Stimulated activated CD4-positive, alpha-beta T cell treated with anti-CD3 and anti-CD28 coated beads, TNF-alpha, amount 100 ng/mL, for 24 hours (primary cell): Measurements from ENCODE around the gene MFSD12.

Source experiments
- DNase-seq, 3 experiments: peaks; one replicate each; pipeline ENCODE4 v3.0.0-alpha.2; 2020; ENCODE audit warnings: low read depth in 3 of 3

The MFSD12 gene

GRCh38 chr19:3555653-3556422 lies 1.5 kb downstream of the MFSD12 start:
- no peak for DNase-seq

GRCh38 chr19:3554254-3555083 lies 2.9 kb downstream of the MFSD12 start:
- no peak for DNase-seq

GRCh38 chr19:3551792-3552095 lies 5.6 kb downstream of the MFSD12 start:
- no peak for DNase-seq

GRCh38 chr19:3550947-3551791 lies 6.2 kb downstream of the MFSD12 start:
- DNase-seq = no peak

GRCh38 chr19:3549816-3550215 lies 7.6 kb downstream of the MFSD12 start:
- DNase-seq = no peak

- DNase-seq = no peak
Observed at GRCh38 chr19:3548606-3549005, 8.8 kb downstream of the MFSD12 start.

GRCh38 chr19:3547767-3548282 lies 9.6 kb downstream of the MFSD12 start:
- DNase-seq = no peak

- peak in 1 of 3 experiments; percentile 29 for DNase-seq
Observed at GRCh38 chr19:3547301-3547731, 10.1 kb downstream of the MFSD12 start.

GRCh38 chr19:3546119-3546518 lies 11.3 kb downstream of the MFSD12 start:
- DNase-seq = no peak

- DNase-seq = no peak
Observed at GRCh38 chr19:3545669-3546034, 11.7 kb downstream of the MFSD12 start.

- peak; percentile 55 to 80 (median 62) for DNase-seq
Observed at GRCh38 chr19:3544742-3545668, 12.4 kb downstream of the MFSD12 start.

- DNase-seq = no peak
Observed at GRCh38 chr19:3544058-3544376, 13.4 kb downstream of the MFSD12 start.

- DNase-seq = no peak
Observed at GRCh38 chr19:3543150-3544057, 14.0 kb downstream of the MFSD12 start.

GRCh38 chr19:3539756-3540118 lies 17.6 kb downstream of the MFSD12 start:
- DNase-seq = no peak

- no peak for DNase-seq
Observed at GRCh38 chr19:3538965-3539755, 18.2 kb downstream of the MFSD12 start, which contains the start of gene TEKTIP1. Gene TEKTIP1 (plus strand): TSS chr19:3539174. CDS start chr19:3539178, 4 bp downstream.

- DNase-seq = no peak
Observed at GRCh38 chr19:3538258-3538929, 19.0 kb downstream of the MFSD12 start.

- DNase-seq = no peak
Observed at GRCh38 chr19:3537438-3538240, 19.7 kb downstream of the MFSD12 start.

GRCh38 chr19:3537101-3537437 lies 20.3 kb downstream of the MFSD12 start:
- no peak for DNase-seq
